B cell (primary cell): ENCODE results near the gene SLC15A3.

Source experiments
- CTCF ChIP-seq: fragments of 200-600 bp; IDR thresholded peaks from one replicate; pipeline ENCODE4 v1.8.0; 2022; ENCODE audit warnings: antibody characterized with exemption, mild to moderate bottlenecking
- EZH2 ChIP-seq: IDR thresholded peaks from 2 replicates; pipeline ENCODE4 v1.6.1; 2012; ENCODE audit warnings: borderline replicate concordance, low read depth, mild to moderate bottlenecking, moderate library complexity, low read length; ENCODE audit not compliant: insufficient read depth, poor library complexity, severe bottlenecking

- TF ChIP-seq CTCF (no peak), EZH2 (no peak)
Observed at GRCh38 chr11:60947700-60948099, 4.3 kb downstream of the SLC15A3 start.
